Suprapubic skin (tissue), 2 donors: ENCODE measurements around the gene DPYSL3.

ENCODE experiments used
- EP300 ChIP-seq: sonication (generic); formaldehyde crosslinking; IDR thresholded peaks from one replicate; pipeline ENCODE4 v1.6.1; 2017; ENCODE audit warnings: antibody characterized with exemption
- POLR2A ChIP-seq, 2 donors: fragments of 450-650 bp; IDR thresholded peaks; one replicate each; pipeline ENCODE4 v1.6.1; 2017; ENCODE audit warnings: antibody characterized with exemption in 2 of 2, mild to moderate bottlenecking in 2 of 2, moderate library complexity in 2 of 2

DNA sequence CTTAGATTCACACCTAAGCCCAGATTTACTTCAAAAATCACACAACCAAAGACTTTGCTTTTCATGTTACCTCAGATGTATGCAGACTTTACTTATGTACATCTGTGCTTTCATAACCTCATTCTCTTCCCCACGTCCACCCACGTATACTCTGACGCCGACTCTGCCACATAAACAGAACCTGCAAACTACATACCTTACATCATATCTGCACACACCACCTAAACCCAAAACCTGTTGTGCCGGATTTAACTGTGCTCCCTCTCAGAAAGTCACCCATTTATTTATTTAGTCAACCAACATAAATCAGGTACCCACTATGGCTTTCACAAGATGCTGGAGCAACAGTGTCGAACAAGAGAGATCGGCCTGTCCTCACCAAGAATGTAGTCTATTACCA lies 1.0 kb upstream of the DPYSL3 start:
- TF ChIP-seq POLR2A (IDR thresholded peaks at IDR 0.05) (no peak), EP300 (no peak)
